K562 (cell line): ENCODE data around the gene CEP41. TPM values are rescaled to one million over a fixed set of nuclear protein-coding genes. Genes with fewer than 3 reads are reported as not detected.

Experiments
- ATAC-seq: fragments of 200-7000 bp; cut with Tn5 transposase; 3 replicates; pipeline ENCODE4 v1.9.1; 2020; ENCODE audit warnings: moderate library complexity
- BruUV-seq: library from RNA; stranded (reverse); fragments of 400-500 nt; replicated peaks from 2 replicates; lab custom pipeline; 2021; lab: Mats Ljungman, UMichigan
- CTCF ChIA-PET: fragments of 300-600 bp; formaldehyde crosslinking; extraction: SDS; loops from one replicate; lab custom pipeline; 2021; ENCODE audit warnings: low intra/inter-chr PET ratio; lab: Yijun Ruan, JAX
- POLR2A ChIA-PET: fragments of 300-600, 350-650 bp; sonication (Branson Sonifier 250); formaldehyde crosslinking; extraction: SDS; loops from one replicate; lab custom pipeline; 2021; ENCODE audit warnings: antibody characterized with exemption, inconsistent platforms; lab: Yijun Ruan, JAX
- DNase-seq, 4 experiments: peaks; one replicate each; pipeline versions ENCODE4 v3.0.0 to v3.0.0-alpha.2; 2011 to 2018; ENCODE audit warnings: low spot score in 3 of 4, mixed read lengths in 3 of 4; ENCODE audit errors: extremely low read depth in 1 of 4
- FAIRE-seq: peaks from 2 replicates; lab custom pipeline; 2011; peaks lifted over from hg19 to GRCh38; lab: Jason Lieb, UNC
- H2AFZ ChIP-seq: 2 replicates; pipeline ENCODE4 v1.6.0; 2011; ENCODE audit warnings: low read depth, low read length, control low read depth, inconsistent platforms
- H3K27ac ChIP-seq: fragments of 200-600 bp; 3 replicates; pipeline ENCODE4 v1.8.0; 2011; ENCODE audit warnings: low read depth, mild to moderate bottlenecking, control low read depth, inconsistent platforms, low read length, moderate library complexity, mixed read lengths; ENCODE audit errors: extremely low read depth
- H3K27me3 ChIP-seq, 2 experiments: fragments of 300-600 bp in 1 of 2; 2 replicates in 1 of 2; 3 replicates in 1 of 2; pipeline versions ENCODE4 v1.6.0 to v1.8.0; 2011; ENCODE audit warnings: inconsistent platforms in 2 of 2, low read length in 2 of 2, mild to moderate bottlenecking in 1 of 2, mixed read lengths in 1 of 2, moderate library complexity in 1 of 2; ENCODE audit not compliant: control insufficient read depth in 2 of 2, insufficient read depth in 2 of 2
- H3K36me3 ChIP-seq: fragments of 300-600 bp; 3 replicates; pipeline ENCODE4 v1.8.0; 2011; ENCODE audit warnings: mild to moderate bottlenecking, low read length, inconsistent platforms; ENCODE audit not compliant: control insufficient read depth, insufficient read depth
- H3K4me1 ChIP-seq, 2 experiments: fragments of 200-600 bp in 1 of 2; replicated peaks in 1 of 2; 2 replicates in 1 of 2; 3 replicates in 1 of 2; pipeline versions ENCODE4 v1.5.1 to v1.8.0; 2011; ENCODE audit warnings: inconsistent platforms in 2 of 2, low read length in 2 of 2, mild to moderate bottlenecking in 1 of 2, mixed read lengths in 1 of 2, moderate library complexity in 1 of 2; ENCODE audit not compliant: control insufficient read depth in 2 of 2, insufficient read depth in 2 of 2
- H3K4me2 ChIP-seq: 2 replicates; pipeline ENCODE4 v1.6.1; 2011; ENCODE audit warnings: low read length, control low read depth, inconsistent platforms, mixed read lengths; ENCODE audit not compliant: insufficient read depth
- H3K4me3 ChIP-seq: fragments of 200-600 bp; sonication (generic), shearing (Covaris generic); 2 replicates; pipeline ENCODE4 v1.5.1; 2016; ENCODE audit warnings: control low read depth, inconsistent platforms
- H3K79me2 ChIP-seq: fragments of 200-600 bp; 3 replicates; pipeline ENCODE4 v1.8.0; 2011; ENCODE audit warnings: low read length, inconsistent platforms; ENCODE audit not compliant: control insufficient read depth, insufficient read depth
- H3K9ac ChIP-seq, 2 experiments: 2 replicates each; pipeline versions ENCODE4 v1.6.0 to v1.6.1; 2011; ENCODE audit warnings: low read depth in 2 of 2, low read length in 2 of 2, control low read depth in 1 of 2, inconsistent platforms in 1 of 2, mild to moderate bottlenecking in 1 of 2, mixed read lengths in 1 of 2; ENCODE audit not compliant: insufficient read depth in 1 of 2
- H3K9me1 ChIP-seq: one replicate; pipeline ENCODE4 v1.6.0; 2011; ENCODE audit warnings: inconsistent platforms, mild to moderate bottlenecking, low read length, moderate library complexity; ENCODE audit not compliant: control insufficient read depth, insufficient read depth
- H3K9me3 ChIP-seq: replicated peaks from 2 replicates; pipeline ENCODE4 v1.5.1; 2011; ENCODE audit warnings: low read depth, low read length, inconsistent platforms; ENCODE audit not compliant: control insufficient read depth, insufficient read depth
- H4K20me1 ChIP-seq: replicated peaks from 2 replicates; pipeline ENCODE4 v1.6.1; 2011; ENCODE audit warnings: low read length, inconsistent platforms, mixed read lengths; ENCODE audit not compliant: control insufficient read depth, insufficient read depth
- CHAMP1 ChIP-seq: fragments of 450-650 bp; IDR thresholded peaks from 2 replicates; pipeline ENCODE4 v1.6.1; 2016; ENCODE audit warnings: mild to moderate bottlenecking
- ELK1 ChIP-seq: sonication (generic); formaldehyde crosslinking; IDR thresholded peaks from 2 replicates; pipeline ENCODE4 v1.8.1; 2022; ENCODE audit warnings: missing genetic modification reagents
- ESRRB ChIP-seq: fragments of 250-450 bp; sonication (Bioruptor Pico); IDR thresholded peaks from 2 replicates; pipeline ENCODE4 v1.5.0; 2020; ENCODE audit warnings: mild to moderate bottlenecking, moderate library complexity, borderline replicate concordance
- GMEB1 ChIP-seq: fragments of 250-450 bp; sonication (Bioruptor Pico); IDR thresholded peaks from 2 replicates; pipeline ENCODE4 v1.4.0; 2020; ENCODE audit warnings: mild to moderate bottlenecking
- KLF6 ChIP-seq: fragments of 250-450 bp; sonication (Bioruptor Pico); IDR thresholded peaks from 2 replicates; pipeline ENCODE4 v1.4.0; 2020; ENCODE audit warnings: mild to moderate bottlenecking, moderate library complexity, borderline replicate concordance
- MEF2A ChIP-seq: IDR thresholded peaks from 2 replicates; pipeline ENCODE4 v1.6.1; 2011; ENCODE audit warnings: low read depth, mild to moderate bottlenecking, low read length, moderate library complexity; ENCODE audit not compliant: control insufficient read depth
- MTF1 ChIP-seq: fragments of 250-450 bp; sonication (Bioruptor Pico); IDR thresholded peaks from 2 replicates; pipeline ENCODE4 v1.9.0; 2021; ENCODE audit warnings: moderate library complexity, mild to moderate bottlenecking, inconsistent platforms, borderline replicate concordance
- NFE2L1 ChIP-seq: fragments of 450-650 bp; IDR thresholded peaks from 2 replicates; pipeline ENCODE4 v1.6.1; 2016; ENCODE audit warnings: missing genetic modification characterization, low read depth, mild to moderate bottlenecking, missing compliant biosample characterization, moderate library complexity, borderline replicate concordance
- TCF7L2 ChIP-seq: fragments of 150-350 bp; IDR thresholded peaks from 2 replicates; pipeline ENCODE4 v1.6.1; 2016; ENCODE audit warnings: low read depth, mild to moderate bottlenecking, low read length, moderate library complexity
- WGBS: fragments of 100-300 bp; shearing (Covaris generic); methylation state at CpG from one replicate; pipeline ENCODE4 v1.1.6; 2016; ENCODE audit warnings: low coverage, mixed read lengths; ENCODE audit not compliant: insufficient coverage; ENCODE audit errors: missing lambda C conversion rate; 5-methylcytosine and 5-hydroxymethylcytosine counted together
- in situ Hi-C: fragments of 300-500 bp; cut with MboI; formaldehyde crosslinking; loops from 4 replicates; pipeline ENCODE4 v1.15.0; 2018; ENCODE audit warnings: inconsistent platforms, mixed read lengths
- intact Hi-C: fragments of 100-400 bp; cut with micrococcal nuclease; formaldehyde crosslinking; loops from 2 replicates; pipeline ENCODE4 v1.14.2; 2022
- polyA plus RNA-seq, 8 experiments: library from polyadenylated mRNA; depleted of rRNA in 4 of 8; stranded (reverse) in 5 of 8; unstranded in 3 of 8; fragments of >200 nt; fragmentation: Nextera tagmentation in 2 of 8; fragmentation: Illumina TruSeq in 1 of 8; extraction: Ambion mirVana in 2 of 8; extraction: Trizol in 1 of 8; gene quantifications; 2 replicates each; pipeline versions ENCODE4 v1.2.1 to v1.2.3, GENCODE V29; 2011 to 2014; ENCODE audit warnings: inconsistent platforms in 1 of 8, missing spikeins in 1 of 8
- total RNA-seq, 7 experiments: library from RNA; depleted of rRNA in 6 of 7; stranded (reverse); fragments of >200 nt in 6 of 7; fragmentation: Illumina TruSeq in 2 of 7; extraction: Trizol in 2 of 7; gene quantifications; 2 replicates each; pipeline versions ENCODE4 v1.2.1 to v1.2.3, GENCODE V29; 2011 to 2021; ENCODE audit warnings: low replicate concordance in 1 of 7

The CEP41 gene
- total and polyA plus RNA-seq, 9 of the 15 experiments (the other 6 are each of a cell fraction or from before 2014, with no cell fraction given): 1.5 to 15.5 (median 6.4) TPM

GRCh38 chr7:130379532-130379920 is 61.3 kb downstream of the CEP41 start:
- H3K4me2 ChIP-seq: no peak overlapping the region
- no peaks in the 10 kb centered on the region for H4K20me1 ChIP-seq
- DNase-seq (no peak), FAIRE-seq (no peak), ATAC-seq (peak; percentile 16; the same call in 2 of the 3 replicates)
- H3K4me1 ChIP-seq: peaks cover 7 to 22% of the 10 kb centered on the region in 2 experiments; a peak in 4 of 5 replicates
- intact Hi-C loops (no loop called here), in situ Hi-C loops (no loop called here)
- H3K4me3 ChIP-seq: no peak overlapping the region
- BruUV-seq: no TSS peak
- no peak overlapping the region for H3K27ac ChIP-seq
- H3K9me1 ChIP-seq: no peaks in the 10 kb centered on the region
- 13% methylated on average over 10 of the region's 10 CpGs for WGBS
- H3K27me3 ChIP-seq: peaks cover 5 to 29% of the 10 kb centered on the region in 2 experiments; a peak in 4 of 5 replicates
- ChIA-PET POLR2A (interaction anchor here (1.3 kb wide), 1 partner anchor 10 kb away, joined by 3 read pairs; no protein-coding TSS in a partner anchor), CTCF (no interaction called here)
- H3K36me3 ChIP-seq: no peaks in the 10 kb centered on the region
- H3K9me3 ChIP-seq: 0 out of 2 replicates have a peak, but pooled peaks cover 3% of the 10 kb centered on the region
- H3K9ac ChIP-seq: peak overlapping the region in 1 of 2 experiments; percentile 69; a peak in 1 of 4 replicates
- H3K79me2 ChIP-seq: no peaks in the 10 kb centered on the region
- TF ChIP-seq ESRRB (CRISPR knock-in tag) (no peak), ELK1 (CRISPR knock-in tag) (0 out of 2 replicates have a peak, but pooled peaks have one; percentile 33)
- H2AFZ ChIP-seq: peak overlapping the region; percentile 38; the same call in 1 of the 2 replicates

GRCh38 chr7:130379019-130379418 is 61.8 kb downstream of the CEP41 start:
- BruUV-seq: no TSS peak
- peaks cover 5 to 23% of the 10 kb centered on the region in 2 experiments; a peak in 4 of 5 replicates for H3K27me3 ChIP-seq
- H3K79me2 ChIP-seq: no peaks in the 10 kb centered on the region
- H3K4me2 ChIP-seq: no peak overlapping the region
- in situ Hi-C loops: no loop called here
- DNase-seq (no peak), ATAC-seq (peak; percentile 10; the same call in 1 of the 3 replicates), FAIRE-seq (no peak)
- 0 out of 2 replicates have a peak, but pooled peaks cover 3% of the 10 kb centered on the region for H3K9me3 ChIP-seq
- H3K27ac ChIP-seq: no peak overlapping the region
- WGBS: 30% methylated on average over 7 of the region's 7 CpGs
- CTCF ChIA-PET: no interaction called here
- no peaks in the 10 kb centered on the region for H4K20me1 ChIP-seq
- H3K4me3 ChIP-seq: no peak overlapping the region
- H3K9me1 ChIP-seq: no peaks in the 10 kb centered on the region
- no peak overlapping the region for H2AFZ ChIP-seq
- no peak overlapping the region for H3K9ac ChIP-seq
- peaks cover 7 to 24% of the 10 kb centered on the region in 2 experiments; a peak in 4 of 5 replicates for H3K4me1 ChIP-seq
- POLR2A ChIA-PET: interaction anchor here (1.3 kb wide), 1 partner anchor 10 kb away, joined by 3 read pairs; no protein-coding TSS in a partner anchor
- no peaks in the 10 kb centered on the region for H3K36me3 ChIP-seq
- intact Hi-C loops: no loop called here
- no peak for TF ChIP-seq GMEB1 (CRISPR knock-in tag)
- TF ChIP-seq MEF2A: no peak
- TF ChIP-seq TCF7L2: no peak
- TF ChIP-seq MTF1: no peak
- no peak for TF ChIP-seq KLF6 (CRISPR knock-in tag)
- TF ChIP-seq CHAMP1: no peak
- no peak for TF ChIP-seq NFE2L1 (tag)
